GM13977 (cell line): ENCODE data around the gene AGXT.

Experiments used
- DNase-seq: peaks from one replicate; pipeline ENCODE4 v3.0.0; 2012; ENCODE audit warnings: low spot score
- CTCF ChIP-seq: IDR thresholded peaks from 2 replicates; pipeline ENCODE4 v1.5.1; 2012; ENCODE audit warnings: mild to moderate bottlenecking, control low read depth; ENCODE audit not compliant: insufficient read depth; ENCODE audit errors: extremely low read depth, missing control alignments
- in situ Hi-C: fragments of 300-500 bp; cut with MboI; formaldehyde crosslinking; loops from one replicate; pipeline ENCODE4 v1.12.0; 2022; ENCODE audit warnings: low sequenced_read_pairs, low pct_unique_long_range_greater_than_20kb, mixed read lengths, inconsistent platforms; ENCODE audit not compliant: unreplicated experiment

AGXT gene

GRCh38 chr2:240881913-240882312 is 13.3 kb downstream of the AGXT start:
- in situ Hi-C loops, result no loop called here
- no peak for TF ChIP-seq CTCF
- DNase-seq, result no peak

DNA sequence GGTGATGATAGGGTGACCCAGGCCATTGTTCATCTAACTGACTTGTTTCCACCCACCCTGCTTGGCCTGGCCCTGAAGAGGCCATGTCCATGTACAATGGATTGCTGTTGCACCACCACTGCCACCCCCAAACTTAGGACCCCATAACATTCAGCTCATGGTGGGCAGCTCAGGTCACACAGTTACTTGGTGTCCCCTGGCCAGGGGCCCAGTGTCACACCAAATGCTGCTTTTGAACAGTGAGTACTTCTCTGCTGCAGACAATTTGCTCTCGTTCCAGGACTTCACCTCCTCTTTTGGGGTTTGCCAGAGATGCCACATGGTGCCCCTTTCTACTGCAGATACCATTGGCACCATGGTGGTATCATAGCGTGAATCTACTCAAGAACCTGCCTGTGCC is 15.6 kb downstream of the AGXT start:
- in situ Hi-C loops, result no loop called here
- DNase-seq, result no peak
- TF ChIP-seq CTCF, result no peak

DNA sequence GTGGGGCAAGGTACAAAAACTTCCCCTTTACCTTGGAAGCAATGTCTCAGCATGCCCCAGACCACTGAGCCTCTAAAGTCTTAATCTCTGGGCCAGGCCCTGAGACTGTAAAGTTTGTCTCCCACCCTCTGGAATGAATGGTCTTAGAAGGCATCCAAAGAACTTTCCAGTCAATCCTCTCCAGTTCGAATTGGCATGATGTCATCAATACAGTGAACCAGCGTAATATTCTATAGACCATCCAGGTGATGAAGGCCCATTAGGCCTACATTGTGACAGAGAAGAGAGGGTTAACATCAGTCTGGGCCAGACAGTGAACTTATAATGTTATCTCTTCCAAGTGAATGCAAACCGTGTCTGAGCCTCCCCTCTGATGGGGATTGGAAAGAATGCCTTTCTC is 16.1 kb downstream of the AGXT start:
- no peak for DNase-seq
- in situ Hi-C loops, result no loop called here

DNA sequence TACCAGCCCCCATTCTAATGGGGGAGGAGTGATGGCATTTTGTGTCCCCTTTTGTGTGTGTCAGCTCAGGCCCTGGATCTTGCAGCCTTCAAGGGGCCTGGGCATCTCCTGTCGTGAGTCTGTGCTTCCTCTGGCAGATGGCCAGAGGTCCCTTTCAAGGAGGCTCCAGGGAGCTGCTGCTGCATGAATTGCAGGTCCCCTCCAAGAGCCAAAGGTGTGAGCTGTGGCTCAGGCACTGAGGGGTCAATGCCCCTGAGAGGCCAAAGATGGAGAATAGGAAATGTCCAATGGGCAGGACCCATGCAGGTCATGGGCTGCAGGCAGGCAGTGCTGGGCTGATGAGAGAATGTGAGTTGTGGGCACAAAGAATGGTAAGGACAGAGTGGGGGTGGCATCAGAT is 16.9 kb downstream of the AGXT start:
- DNase-seq, result no peak
- no peak for TF ChIP-seq CTCF
- in situ Hi-C loops, result no loop called here

More for the DNA sequence above, 16.1 kb downstream of the AGXT start:
- TF ChIP-seq CTCF, result no peak

GRCh38 chr2:240886023-240886565 is 17.5 kb downstream of the AGXT start:
- in situ Hi-C loops, result no loop called here
- DNase-seq, result no peak
- TF ChIP-seq CTCF, result no peak

DNA sequence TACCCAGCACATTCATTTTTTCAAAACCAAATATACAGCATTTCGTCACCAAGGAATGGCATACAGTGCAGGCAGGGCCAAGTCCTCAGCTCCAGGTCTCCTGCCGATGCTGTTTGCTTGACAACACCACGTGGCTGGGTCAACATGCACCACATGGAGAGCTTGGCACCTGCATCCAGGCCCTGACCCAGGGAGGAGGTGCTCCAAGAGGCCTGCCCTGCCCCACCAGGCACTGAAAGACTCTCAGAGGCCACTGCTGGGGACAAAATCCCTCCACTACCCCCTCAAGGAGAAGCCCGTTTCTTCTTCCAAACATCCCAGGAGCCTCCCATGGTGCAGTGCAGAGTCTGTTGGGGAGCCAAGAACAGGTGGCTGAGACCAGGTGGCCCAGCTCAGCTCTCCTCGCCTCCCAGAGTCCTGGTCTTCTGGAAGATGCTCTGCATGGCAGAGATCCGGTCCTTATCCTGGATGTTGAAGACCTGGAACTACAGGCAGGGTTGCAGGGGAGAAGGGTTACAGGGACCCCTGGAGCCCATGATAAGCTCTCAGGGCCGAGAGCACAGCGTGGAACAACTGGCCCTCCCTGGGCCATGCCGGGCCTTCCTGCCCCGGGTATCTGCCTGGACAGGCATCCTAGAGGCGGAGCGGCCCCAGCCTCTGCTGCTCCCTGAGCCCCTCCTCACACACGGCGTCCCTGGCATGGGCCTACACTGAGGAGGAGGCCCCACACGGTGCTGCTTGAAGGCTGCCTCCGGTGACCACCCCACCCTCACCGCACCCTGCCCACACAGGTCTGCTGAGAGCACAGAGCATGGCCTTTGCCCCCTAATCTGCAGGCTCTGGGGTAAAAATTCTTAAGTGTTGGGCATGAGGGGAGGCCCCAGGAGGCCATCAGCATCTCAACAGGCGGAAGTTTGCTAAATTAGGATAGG is 18.3 kb downstream of the AGXT start:
- TF ChIP-seq CTCF, result no peak
- no peak for DNase-seq
- in situ Hi-C loops, result no loop called here
